H1 (cell line): Measurements from ENCODE around the gene SPAG16. TPM values are rescaled to one million over a fixed set of nuclear protein-coding genes. Genes with fewer than 3 reads are reported as not detected.

Experiments used
- CTCF ChIA-PET: fragments of 300-600 bp; sonication (Branson Sonifier 250); formaldehyde crosslinking; loops from one replicate; lab custom pipeline; 2021; ENCODE audit not compliant: partially characterized antibody; lab: Charles Lee
- POLR2A ChIA-PET: fragments of 300-600 bp; sonication (Branson Sonifier 250); formaldehyde crosslinking; loops from one replicate; lab custom pipeline; 2021; ENCODE audit warnings: inconsistent platforms; ENCODE audit not compliant: partially characterized antibody; lab: Charles Lee
- DNase-seq, 2 experiments: peaks; one replicate each; pipeline versions ENCODE4 v3.0.0 to v3.0.0-alpha.2; 2010 to 2022; ENCODE audit warnings: low spot score in 2 of 2, low read depth in 1 of 2, mixed read lengths in 1 of 2
- FAIRE-seq: peaks from 2 replicates; lab custom pipeline; 2011; peaks lifted over from hg19 to GRCh38; lab: Jason Lieb, UNC
- H2AFZ ChIP-seq: 2 replicates; pipeline ENCODE4 v1.8.1; 2012; ENCODE audit warnings: low read length, inconsistent platforms
- H2AK5ac ChIP-seq: 2 replicates; pipeline ENCODE4 v1.6.1; 2013; ENCODE audit warnings: low read depth, low read length
- H2BK120ac ChIP-seq: replicated peaks from 2 replicates; pipeline ENCODE3; 2013; ENCODE audit warnings: low read depth, low read length, inconsistent platforms
- H2BK12ac ChIP-seq: 2 replicates; pipeline ENCODE4 v1.6.1; 2013; ENCODE audit warnings: low read depth, low read length
- H2BK15ac ChIP-seq: 2 replicates; pipeline ENCODE4 v1.6.1; 2013; ENCODE audit warnings: low read length
- H2BK20ac ChIP-seq: 2 replicates; pipeline ENCODE4 v1.6.1; 2013; ENCODE audit warnings: low read length
- H2BK5ac ChIP-seq: 2 replicates; pipeline ENCODE4 v1.6.1; 2013; ENCODE audit warnings: low read depth, low read length
- H3K14ac ChIP-seq: 2 replicates; pipeline ENCODE4 v1.6.1; 2013; ENCODE audit warnings: inconsistent platforms; ENCODE audit not compliant: insufficient read length
- H3K18ac ChIP-seq: 2 replicates; pipeline ENCODE4 v1.6.1; 2013; ENCODE audit warnings: low read length; ENCODE audit errors: extremely low read depth
- H3K23ac ChIP-seq: 2 replicates; pipeline ENCODE4 v1.6.1; 2013; ENCODE audit warnings: inconsistent platforms; ENCODE audit not compliant: insufficient read length
- H3K23me2 ChIP-seq: 2 replicates; pipeline ENCODE4 v1.6.1; 2013; ENCODE audit warnings: low read depth, low read length
- H3K27ac ChIP-seq: 2 replicates; pipeline ENCODE4 v1.6.1; 2011; ENCODE audit warnings: low read depth, low read length, inconsistent platforms
- H3K27me3 ChIP-seq, 4 experiments: replicated peaks in 1 of 4; 1 replicate in 1 of 4; 2 replicates in 3 of 4; pipeline versions ENCODE4 v1.6.1 to v1.8.1; 2011 to 2013; ENCODE audit warnings: low read length in 3 of 4, mild to moderate bottlenecking in 3 of 4, inconsistent platforms in 2 of 4, mixed read lengths in 2 of 4, moderate library complexity in 1 of 4; ENCODE audit not compliant: control insufficient read depth in 3 of 4, insufficient read depth in 3 of 4; ENCODE audit errors: extremely low read depth in 1 of 4
- H3K36me3 ChIP-seq, 4 experiments: 2 replicates each; pipeline versions ENCODE4 v1.6.1 to v1.8.1; 2011 to 2013; ENCODE audit warnings: mild to moderate bottlenecking in 4 of 4, low read length in 3 of 4, moderate library complexity in 2 of 4, control low read depth in 1 of 4, inconsistent platforms in 1 of 4; ENCODE audit not compliant: insufficient read depth in 4 of 4, control insufficient read depth in 2 of 4
- H3K4ac ChIP-seq: replicated peaks from 2 replicates; pipeline ENCODE3; 2013; ENCODE audit warnings: low read length, low read depth, mixed read lengths, inconsistent platforms; ENCODE audit not compliant: insufficient read length
- H3K4me1 ChIP-seq, 4 experiments: replicated peaks in 1 of 4; 1 replicate in 1 of 4; 2 replicates in 3 of 4; pipeline versions ENCODE4 v1.6.1 to v1.8.1; 2011 to 2013; ENCODE audit warnings: low read length in 3 of 4, inconsistent platforms in 2 of 4, mixed read lengths in 1 of 4; ENCODE audit not compliant: insufficient read depth in 4 of 4, control insufficient read depth in 3 of 4
- H3K4me2 ChIP-seq, 2 experiments: 2 replicates each; pipeline versions ENCODE4 v1.6.1 to v1.8.1; 2011 to 2013; ENCODE audit warnings: low read depth in 2 of 2, low read length in 2 of 2, control low read depth in 1 of 2, inconsistent platforms in 1 of 2, mild to moderate bottlenecking in 1 of 2; ENCODE audit not compliant: insufficient read depth in 1 of 2
- H3K4me3 ChIP-seq, 4 experiments: fragments of 200-600, 300-600 bp in 1 of 4; sonication (generic), shearing (Covaris generic), sonication (Bioruptor Twin) in 1 of 4; 2 replicates each; pipeline versions ENCODE4 v1.5.1 to v1.8.1; 2011 to 2016; ENCODE audit warnings: low read length in 4 of 4, low read depth in 3 of 4, control low read depth in 2 of 4, inconsistent platforms in 2 of 4, mild to moderate bottlenecking in 2 of 4, mixed read lengths in 1 of 4, moderate library complexity in 1 of 4; ENCODE audit not compliant: insufficient read depth in 2 of 4; ENCODE audit errors: extremely low read depth in 1 of 4
- H3K56ac ChIP-seq: replicated peaks from 2 replicates; pipeline ENCODE3; 2013; ENCODE audit warnings: low read depth, mild to moderate bottlenecking, mixed read lengths, low read length, inconsistent platforms; ENCODE audit not compliant: insufficient read length
- H3K79me1 ChIP-seq: 2 replicates; pipeline ENCODE4 v1.6.1; 2013; ENCODE audit warnings: low read depth, low read length, control low read depth
- H3K79me2 ChIP-seq, 2 experiments: 2 replicates each; pipeline versions ENCODE4 v1.6.1 to v1.8.1; 2012 to 2013; ENCODE audit warnings: low read length in 2 of 2, mild to moderate bottlenecking in 2 of 2, inconsistent platforms in 1 of 2; ENCODE audit not compliant: insufficient read depth in 2 of 2, control insufficient read depth in 1 of 2
- H3K9ac ChIP-seq, 4 experiments: replicated peaks in 1 of 4; 1 replicate in 1 of 4; 2 replicates in 3 of 4; pipeline versions ENCODE4 v1.6.1 to v1.8.1; 2011 to 2013; ENCODE audit warnings: low read depth in 3 of 4, low read length in 3 of 4, control low read depth in 2 of 4, mild to moderate bottlenecking in 2 of 4, moderate library complexity in 2 of 4, inconsistent platforms in 1 of 4; ENCODE audit errors: extremely low read depth in 1 of 4
- H3K9me3 ChIP-seq, 2 experiments: 2 replicates each; pipeline versions ENCODE4 v1.6.1 to v1.8.1; 2012 to 2013; ENCODE audit warnings: mild to moderate bottlenecking in 2 of 2, moderate library complexity in 2 of 2, control low read depth in 1 of 2, inconsistent platforms in 1 of 2, low read depth in 1 of 2, low read length in 1 of 2, mixed read lengths in 1 of 2; ENCODE audit not compliant: insufficient read depth in 2 of 2
- H4K20me1 ChIP-seq, 2 experiments: replicated peaks in 1 of 2; 2 replicates each; pipeline versions ENCODE3 to v1.8.1; 2011 to 2013; ENCODE audit warnings: inconsistent platforms in 2 of 2, low read length in 2 of 2, mild to moderate bottlenecking in 1 of 2; ENCODE audit not compliant: insufficient read depth in 2 of 2, control insufficient read depth in 1 of 2
- H4K5ac ChIP-seq: 2 replicates; pipeline ENCODE4 v1.6.1; 2013; ENCODE audit warnings: low read length, low read depth, mixed read lengths, inconsistent platforms; ENCODE audit not compliant: insufficient read length
- H4K8ac ChIP-seq: 2 replicates; pipeline ENCODE4 v1.8.0; 2013; ENCODE audit warnings: mild to moderate bottlenecking, moderate library complexity, low read length, inconsistent platforms; ENCODE audit not compliant: insufficient read depth; ENCODE audit errors: extremely low read depth
- H4K91ac ChIP-seq: replicated peaks from 2 replicates; pipeline ENCODE3; 2013; ENCODE audit warnings: low read length, mixed read lengths, inconsistent platforms; ENCODE audit not compliant: insufficient read length
- CBX5 ChIP-seq: fragments of 300-800, 300-1000 bp; sonication (generic); IDR thresholded peaks from 2 replicates; pipeline ENCODE4 v1.7.1; 2016; ENCODE audit warnings: antibody characterized with exemption, low read length, low read depth
- CHD1 ChIP-seq: IDR thresholded peaks from 2 replicates; pipeline ENCODE4 v1.6.1; 2012; ENCODE audit warnings: low read depth, low read length, improper control_type of control experiment
- E2F6 ChIP-seq: IDR thresholded peaks from 2 replicates; pipeline ENCODE4 v1.6.1; 2012; ENCODE audit warnings: inconsistent platforms
- EP300 ChIP-seq, 2 experiments: IDR thresholded peaks; 1 replicate in 1 of 2; 2 replicates in 1 of 2; pipeline ENCODE4 v1.6.1; 2011 to 2012; ENCODE audit warnings: low read depth in 2 of 2, low read length in 2 of 2, mild to moderate bottlenecking in 2 of 2, borderline replicate concordance in 1 of 2, inconsistent platforms in 1 of 2, moderate library complexity in 1 of 2
- RAD21 ChIP-seq, 2 experiments: IDR thresholded peaks in 1 of 2; conservative IDR thresholded peaks in 1 of 2; 2 replicates each; pipeline ENCODE4 v1.6.1; 2011; ENCODE audit warnings: low read depth in 2 of 2, low read length in 2 of 2, improper control_type of control experiment in 1 of 2, inconsistent platforms in 1 of 2, mild to moderate bottlenecking in 1 of 2, moderate library complexity in 1 of 2
- SRF ChIP-seq: IDR thresholded peaks from 2 replicates; pipeline ENCODE4 v1.6.1; 2011; ENCODE audit warnings: mild to moderate bottlenecking, low read depth, low read length, moderate library complexity
- TEAD4 ChIP-seq: IDR thresholded peaks from 2 replicates; pipeline ENCODE4 v1.6.1; 2012; ENCODE audit warnings: low read depth, low read length, inconsistent platforms, mixed read lengths
- WGBS, 2 experiments: shearing (Covaris generic) in 1 of 2; methylation state at CpG; one replicate each; pipeline versions ENCODE4 v1.1.6 to v1.1.7; 2013 to 2015; ENCODE audit warnings: low lambda C conversion rate in 2 of 2, mixed read lengths in 2 of 2, inconsistent platforms in 1 of 2, low coverage in 1 of 2, missing lambda C conversion rate in 1 of 2; ENCODE audit not compliant: insufficient replicate concordance in 2 of 2, insufficient coverage in 1 of 2, insufficient read length in 1 of 2; ENCODE audit errors: extremely low coverage in 1 of 2, missing lambda C conversion rate in 1 of 2; 5-methylcytosine and 5-hydroxymethylcytosine counted together
- polyA plus RNA-seq, 7 experiments: library from polyadenylated mRNA; depleted of rRNA in 3 of 7; stranded (reverse) in 5 of 7; unstranded in 2 of 7; fragments of >200 nt in 5 of 7; fragments of 200-250 nt in 2 of 7; gene quantifications; 1 replicate in 5 of 7; 2 replicates in 1 of 7; 4 replicates in 1 of 7; pipeline versions ENCODE4 v1.2.1 to v1.2.3, GENCODE V29; 2011 to 2013; ENCODE audit warnings: missing spikeins in 2 of 7, mixed read lengths in 2 of 7
- total RNA-seq: library from RNA; stranded (reverse); fragmentation: NEBNext Ultra II Directional; extraction: Animal tissue kit (Norgen Biotek cat#: 25700); gene quantifications from 2 replicates; pipeline ENCODE4 v1.2.1, GENCODE V29; 2021

Gene SPAG16
- total and polyA plus RNA-seq, 2 of the 8 experiments (the other 6 are each of a cell fraction or from before 2014, with no cell fraction given) = 6.0 to 14.9 TPM

- Histone ChIP-seq H2AK5ac (no peak overlapping the region), H2AFZ (no peak overlapping the region), H3K27ac (no peak overlapping the region), H3K14ac (no peak overlapping the region), H3K9ac (no peak overlapping the region), H3K4ac (no peak overlapping the region), H3K4me2 (peak overlapping the region; percentile 9 to 12; a peak in 2 of 4 replicates), H3K9me3 (no peaks in the 10 kb centered on the region), H3K18ac (no peak overlapping the region), H2BK20ac (no peak overlapping the region), H3K27me3 (no peaks in the 10 kb centered on the region), H3K4me1 (no peaks in the 10 kb centered on the region), H3K4me3 (peak overlapping the region in 1 of 4 experiments; percentile 32; a peak in 2 of 8 replicates), H3K79me1 (no peaks in the 10 kb centered on the region), H3K56ac (no peak overlapping the region), H4K20me1 (no peaks in the 10 kb centered on the region), H3K36me3 (no peaks in the 10 kb centered on the region), H2BK12ac (no peak overlapping the region), H4K8ac (no peak overlapping the region), H4K5ac (no peak overlapping the region), H2BK5ac (no peak overlapping the region), H3K23ac (no peak overlapping the region), H4K91ac (no peak overlapping the region), H2BK120ac (no peak overlapping the region), H2BK15ac (no peak overlapping the region), H3K23me2 (no peaks in the 10 kb centered on the region), H3K79me2 (no peaks in the 10 kb centered on the region)
- no peak for DNase-seq
- TF ChIP-seq RAD21 (IDR thresholded peaks at IDR 0.05 in 1 of 2, conservative IDR thresholded peaks at IDR 0.05 in 1 of 2; ENCODE audit: low read depth in 2 of 2, low read length in 2 of 2) (peak; percentile 26 to 28; a peak in 2 of 4 replicates), E2F6 (no peak), TEAD4 (no peak), SRF (no peak), CBX5 (no peak), EP300 (IDR thresholded peaks at IDR 0.05; ENCODE audit: borderline replicate concordance in 1 of 2, low read depth in 2 of 2, low read length in 2 of 2) (no peak), CHD1 (no peak)
- POLR2A ChIA-PET = no interaction called here
- WGBS, 2 experiments = 72% methylated on average over 13 of the region's 13 CpGs; no CpG with 5 or more reads in 1 of the 2 experiments
- FAIRE-seq = no peak
- CTCF ChIA-PET = interaction anchor here (0.6 to 1.5 kb wide), 7 partner anchors 11 to 605 kb away, joined by 3 read pairs; no protein-coding TSS in a partner anchor
These were observed 1126.0 kb downstream of the SPAG16 start for GRCh38 chr2:214410128-214410775.
